Dermis microvascular lymphatic vessel endothelial cell (primary cell): ENCODE data around the gene ART5. TPM values are rescaled to one million over a fixed set of nuclear protein-coding genes. Genes with fewer than 3 reads are reported as not detected.
A peak's percentile ranks its signal among the peaks of the same experiment; 100 is the strongest.
"Not testable (repeated sequence)": the region's sequence is repeated elsewhere in the genome, so short reads cannot be mapped to it uniquely, and the experiment has no call there.

Experiments used
- DNase-seq, 2 donors: peaks; one replicate each; pipeline versions ENCODE4 v3.0.0 to v3.0.0-alpha.2; 2010; ENCODE audit warnings: low read depth in 2 of 2
- total RNA-seq: library from RNA; depleted of rRNA; stranded (reverse); fragments of >200 nt; gene quantifications from 2 replicates; pipeline ENCODE4 v1.2.1, GENCODE V29; 2014

Gene ART5
- total RNA-seq, 1 donor from 2014 or later = not detected

DNA sequence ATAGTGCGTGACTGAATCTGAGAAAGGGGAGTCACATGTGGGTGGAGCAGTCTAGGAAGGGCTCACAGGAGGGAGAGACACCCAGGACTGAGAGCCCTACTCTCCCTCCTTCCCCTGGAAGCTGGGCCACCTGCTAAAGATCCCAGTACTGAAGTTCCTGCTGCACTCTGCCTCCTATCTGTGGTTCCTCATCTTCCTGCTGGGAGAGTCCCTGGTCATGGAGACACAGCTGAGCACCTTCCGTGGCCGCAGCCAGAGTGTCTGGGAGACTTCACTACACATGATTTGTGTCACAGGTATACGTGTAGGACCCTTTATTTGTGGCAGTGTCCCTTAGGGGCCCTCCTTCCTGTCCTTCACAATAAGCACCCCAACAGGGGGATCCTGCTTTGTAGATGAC, 19.3 kb downstream of the ART5 start:
- no peak for DNase-seq

DNA sequence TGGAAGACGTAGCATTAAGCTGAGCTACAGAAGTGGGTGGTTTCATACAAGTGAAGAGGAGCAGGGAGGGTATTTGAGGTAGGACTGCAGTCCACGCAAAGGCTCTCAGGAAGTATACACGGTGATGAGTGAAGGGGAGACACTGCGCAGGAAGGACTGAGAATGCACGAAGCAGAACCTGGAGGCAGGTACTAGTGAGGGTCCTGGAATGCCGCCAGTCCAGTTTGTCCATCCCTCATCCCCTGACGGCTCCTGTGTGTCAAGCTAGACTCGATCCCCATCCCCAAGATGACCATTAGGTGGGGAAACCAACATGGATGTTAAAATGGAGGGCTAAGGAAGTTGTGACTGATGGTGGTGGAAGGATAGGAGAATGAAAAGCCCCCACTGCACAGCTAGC, 23.8 kb downstream of the ART5 start:
- DNase-seq = no peak

DNA sequence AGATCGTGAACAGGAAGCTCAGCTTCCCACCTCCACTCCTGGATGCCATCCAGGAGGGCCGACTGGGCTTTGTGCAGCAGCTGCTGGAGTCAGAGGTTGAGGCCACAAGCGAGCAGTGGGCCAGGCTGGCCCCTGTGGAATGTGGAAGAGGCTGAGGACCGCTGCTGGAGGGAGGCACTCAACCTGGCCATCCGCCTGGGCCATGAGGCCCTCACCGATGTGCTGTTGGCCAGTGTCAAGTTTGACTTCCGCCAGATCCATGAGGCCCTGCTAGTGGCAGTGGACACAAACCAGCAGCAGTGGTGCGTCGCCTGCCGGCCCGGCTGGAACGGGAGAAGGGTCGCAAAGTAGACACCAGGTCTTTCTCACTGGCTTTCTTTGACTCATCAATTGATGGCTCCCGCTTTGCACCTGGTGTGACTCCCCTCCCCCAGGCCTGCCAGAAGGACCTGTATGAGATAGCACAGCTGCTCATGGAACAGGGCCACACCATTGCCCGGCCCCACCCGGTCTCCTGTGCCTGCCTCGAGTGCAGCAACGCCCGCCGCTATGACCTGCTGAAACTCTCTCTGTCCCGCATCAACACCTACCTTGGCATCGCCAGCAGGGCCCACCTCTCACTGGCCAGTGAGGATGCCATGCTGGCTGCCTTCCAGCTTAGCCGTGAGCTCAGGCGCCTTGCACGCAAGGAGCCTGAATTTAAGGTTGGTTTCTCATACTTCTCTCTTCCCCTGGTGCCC, 24.9 kb downstream of the ART5 start:
- DNase-seq = peak in 1 of 2 donors; percentile 23

DNA sequence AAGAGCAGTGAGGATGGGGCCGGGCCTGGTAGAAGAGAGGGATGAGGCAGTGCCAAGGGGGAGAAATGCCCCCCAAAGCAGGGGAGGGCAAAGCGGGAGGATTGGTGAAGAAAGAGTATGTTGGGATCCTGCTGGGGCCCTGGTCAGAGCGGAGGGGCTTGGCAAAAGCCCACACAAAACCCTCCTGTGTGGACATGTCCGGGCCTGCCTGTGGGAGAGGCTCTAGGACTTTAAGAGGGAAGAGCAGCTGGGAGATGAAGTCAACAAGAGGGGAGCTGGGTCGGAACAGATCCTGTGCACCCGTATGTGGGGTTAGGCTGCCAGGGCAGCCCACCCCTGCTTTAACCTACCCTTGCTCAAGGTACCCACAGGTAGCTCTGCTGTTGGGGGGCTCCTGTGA, 25.8 kb downstream of the ART5 start:
- DNase-seq = no peak

DNA sequence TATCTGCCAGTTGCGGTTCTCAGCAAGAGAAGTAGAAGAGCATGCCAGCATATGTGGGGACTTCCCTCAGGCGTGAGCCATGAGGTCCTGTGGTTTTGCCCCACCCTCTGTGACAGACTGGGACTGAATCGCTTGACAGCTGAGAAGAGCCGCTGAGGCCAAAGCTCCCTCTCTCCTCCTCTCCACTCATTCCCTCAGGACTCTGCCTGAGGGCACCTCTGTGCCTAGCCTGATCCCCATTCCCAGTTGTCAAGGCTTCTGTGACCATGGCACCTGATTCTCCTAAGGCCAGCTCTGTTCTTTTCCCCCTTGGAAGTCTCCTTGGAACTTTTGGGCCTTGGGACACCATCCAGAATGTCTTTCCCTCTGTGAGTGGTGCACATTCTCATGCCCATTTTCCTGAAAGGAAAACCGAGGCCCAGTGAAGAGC, 27.0 kb downstream of the ART5 start:
- no peak for DNase-seq

DNA sequence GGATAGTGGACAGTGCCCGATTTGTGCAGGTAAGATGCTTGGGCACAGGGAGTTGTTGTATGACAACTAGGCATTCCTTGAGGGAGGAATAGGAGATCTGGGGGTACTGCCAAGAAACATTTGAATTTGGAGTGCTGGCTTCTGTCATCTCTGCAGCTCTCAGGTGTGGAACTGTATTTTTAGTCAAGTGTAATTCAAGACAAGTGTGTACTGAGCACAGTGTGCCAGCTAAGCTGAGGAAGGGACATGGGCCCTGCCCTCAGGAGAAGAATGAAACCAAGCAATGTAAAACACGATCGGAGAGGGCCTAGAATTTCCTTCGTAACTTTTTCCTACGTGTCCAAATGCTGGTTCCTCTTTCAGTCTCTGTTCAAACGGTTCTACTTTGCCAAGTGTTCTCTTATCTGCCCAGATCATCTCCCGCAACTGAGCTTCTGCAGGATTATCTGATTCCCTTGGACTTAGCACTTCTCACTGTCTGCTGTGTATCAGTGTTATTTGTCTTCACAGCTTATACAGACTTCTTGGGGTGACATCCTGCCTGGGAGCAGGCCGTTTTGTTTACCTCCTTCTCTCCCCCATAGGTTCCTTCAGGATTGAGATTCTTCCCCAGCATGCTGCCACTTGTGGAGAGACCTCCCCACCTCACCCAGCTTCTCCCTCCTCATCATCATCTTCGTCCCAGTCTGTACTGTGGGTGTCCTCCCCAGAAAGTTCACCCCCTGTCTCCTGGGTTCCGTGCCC, 27.6 kb downstream of the ART5 start:
- DNase-seq = no peak

DNA sequence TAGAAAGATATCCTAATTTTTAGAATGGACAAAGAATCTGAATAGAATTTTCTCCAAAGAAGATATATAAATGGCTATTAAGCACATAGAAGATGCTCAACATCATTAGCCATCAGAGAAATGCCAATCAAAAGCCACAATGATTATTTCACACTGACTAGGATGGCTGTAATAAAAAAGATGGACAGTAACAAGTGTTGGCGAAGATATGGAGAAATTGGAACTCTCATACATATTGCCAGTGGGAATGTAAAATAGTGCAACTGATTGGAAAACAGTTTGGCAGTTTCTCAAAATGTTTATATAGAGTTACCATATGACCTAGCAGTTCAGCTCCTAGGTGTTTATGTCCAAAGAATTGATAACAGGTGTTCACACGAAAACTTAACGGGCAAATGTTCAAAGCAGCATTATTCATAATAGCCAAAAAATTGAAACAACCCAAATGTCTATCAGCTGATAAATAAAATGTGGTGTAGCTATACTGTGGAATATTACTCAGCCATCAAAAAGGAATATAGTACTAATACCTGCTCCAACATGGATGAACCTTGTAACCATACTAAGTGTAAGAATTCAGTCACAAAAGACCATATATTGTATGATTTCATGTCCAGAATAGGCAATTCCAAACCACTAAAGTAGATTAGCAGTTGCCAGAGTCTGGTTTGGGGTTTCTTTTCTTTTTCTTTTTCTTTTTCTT, 29.7 kb downstream of the ART5 start:
- DNase-seq = no peak

DNA sequence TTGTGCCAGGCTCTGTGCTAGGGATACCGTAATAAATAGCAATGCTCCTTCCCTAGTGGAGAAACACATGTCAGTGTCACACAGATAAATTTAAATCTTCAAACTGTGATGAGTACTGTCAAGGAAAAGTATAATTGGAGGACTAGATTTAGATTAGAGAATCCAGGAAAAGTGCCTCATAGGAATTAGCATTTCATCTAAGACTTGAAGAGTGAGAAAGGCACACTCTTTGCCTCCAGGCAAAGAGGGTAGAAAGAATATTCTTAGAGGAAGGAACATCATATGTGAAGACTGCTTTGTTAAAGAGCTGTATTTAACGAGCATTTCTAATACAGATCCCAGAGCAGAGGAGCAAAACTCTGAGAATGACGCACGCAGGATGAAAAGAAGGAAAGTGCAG, 30.9 kb downstream of the ART5 start:
- DNase-seq = no peak

DNA sequence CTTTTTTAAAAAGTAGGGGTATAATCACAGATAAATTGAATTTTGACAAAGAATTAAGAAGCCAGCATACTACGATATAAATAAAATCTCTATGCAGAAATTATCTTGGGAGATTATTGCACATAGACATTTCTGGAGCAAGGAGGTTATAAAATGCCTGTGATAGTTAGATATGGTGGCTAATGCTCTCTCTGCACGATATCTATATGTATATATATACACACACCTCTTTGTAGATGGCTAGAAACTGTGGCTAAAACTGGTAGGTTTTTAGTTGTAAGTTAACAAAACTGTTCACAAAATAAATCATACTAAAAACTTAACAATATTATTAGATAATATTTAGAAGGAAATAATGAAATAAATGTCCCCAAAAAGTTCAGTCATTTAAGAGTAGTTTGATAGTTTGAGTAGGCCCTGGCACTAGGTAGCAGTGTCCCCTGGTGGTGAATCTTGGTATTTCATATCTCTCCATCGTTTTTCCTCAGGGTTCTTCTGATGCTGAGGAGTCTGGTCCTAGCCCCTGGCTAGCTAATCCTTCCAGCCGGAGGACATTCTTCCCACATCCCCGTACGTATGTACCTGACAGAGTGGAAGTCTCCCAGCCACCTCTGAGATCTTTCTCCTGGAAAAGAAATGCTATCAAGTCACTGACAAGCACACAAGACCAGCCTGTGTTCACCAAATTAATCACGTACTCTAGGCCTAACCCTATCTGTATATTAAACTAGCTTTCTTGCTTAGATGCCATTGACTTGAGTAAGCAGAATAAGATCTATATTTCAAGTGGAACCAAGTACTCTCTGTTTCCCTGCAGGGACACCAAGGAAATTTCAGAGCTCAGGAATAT, 32.2 kb downstream of the ART5 start:
- peak in 1 of 2 donors; percentile 44 for DNase-seq

DNA sequence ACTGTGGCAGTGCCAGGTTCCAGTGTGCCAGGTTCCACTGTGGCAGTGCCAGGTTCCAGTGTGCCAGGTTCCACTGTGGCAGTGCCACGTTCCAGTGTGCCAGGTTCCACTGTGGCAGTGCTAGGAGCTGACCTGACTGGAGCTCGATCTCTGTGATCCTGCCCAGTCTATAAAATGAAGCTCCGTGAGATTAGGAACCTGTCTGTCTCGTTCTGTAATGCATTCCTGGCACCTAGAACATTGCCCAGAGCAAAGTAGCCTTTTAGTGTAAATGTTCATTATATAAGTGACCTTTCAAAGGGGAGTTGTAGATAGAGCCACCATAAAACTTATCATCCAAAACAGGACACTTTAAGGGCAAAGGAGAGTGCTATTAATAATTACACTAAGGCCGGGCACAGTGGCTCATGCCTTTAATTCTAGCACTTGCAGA, 36.0 kb downstream of the ART5 start:
- no peak for DNase-seq

DNA sequence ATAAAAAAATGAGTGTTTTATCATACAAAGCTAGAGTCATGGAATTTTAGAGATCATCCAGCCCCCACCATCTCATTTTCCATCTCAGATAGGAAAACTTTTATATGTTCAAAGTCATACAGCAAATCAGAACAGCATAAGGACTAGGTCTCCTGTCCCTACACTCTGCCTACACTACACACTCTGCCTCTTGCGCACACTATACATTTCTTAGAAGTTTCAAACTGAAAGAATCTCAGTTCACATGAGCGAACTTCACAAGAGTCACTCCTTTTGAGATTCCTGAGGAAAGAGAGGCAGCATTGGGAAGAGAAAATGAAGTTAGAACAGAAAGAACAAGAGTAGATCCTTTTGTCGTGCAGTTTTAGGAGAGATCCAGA, 36.5 kb downstream of the ART5 start:
- DNase-seq = no peak

DNA sequence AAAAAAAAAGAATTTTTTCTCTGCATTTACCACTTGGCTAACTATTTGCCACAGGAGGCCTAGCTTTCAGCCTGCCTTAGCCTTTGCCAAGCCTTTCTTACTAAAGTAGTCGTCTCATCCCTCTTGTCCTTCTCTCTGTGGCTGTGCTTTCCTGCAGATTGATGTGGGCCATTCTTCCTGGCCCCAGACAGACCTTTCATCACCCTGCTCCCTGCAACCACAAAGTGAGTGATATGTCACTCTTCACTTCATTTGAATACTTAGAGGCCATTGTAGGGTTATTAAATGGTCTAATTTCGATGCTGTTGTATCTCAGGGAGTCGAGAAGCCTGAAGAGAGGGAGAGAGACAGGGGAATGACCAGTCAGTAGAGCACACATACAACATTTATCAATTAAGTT, 37.6 kb downstream of the ART5 start:
- DNase-seq = no peak

DNA sequence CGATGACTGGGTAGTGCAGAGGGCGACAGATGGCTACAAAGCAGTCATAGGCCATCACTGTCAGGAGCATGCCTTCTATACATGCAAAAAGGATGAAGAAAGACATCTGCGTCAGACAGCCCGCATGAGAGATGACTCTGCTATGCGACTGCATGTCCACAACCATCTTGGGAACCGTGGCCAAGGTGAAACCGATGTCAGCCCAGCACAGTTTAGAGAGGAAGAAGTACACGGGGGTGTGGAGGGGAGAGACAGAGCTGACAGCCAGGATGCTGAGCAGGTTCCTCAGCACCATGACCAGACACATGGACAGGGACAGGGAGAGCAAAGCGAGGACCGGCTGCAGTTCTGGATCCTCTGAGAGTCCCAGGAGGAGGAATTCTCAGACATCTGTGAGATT, 41.6 kb downstream of the ART5 start:
- DNase-seq = not testable (repeated sequence)

DNA sequence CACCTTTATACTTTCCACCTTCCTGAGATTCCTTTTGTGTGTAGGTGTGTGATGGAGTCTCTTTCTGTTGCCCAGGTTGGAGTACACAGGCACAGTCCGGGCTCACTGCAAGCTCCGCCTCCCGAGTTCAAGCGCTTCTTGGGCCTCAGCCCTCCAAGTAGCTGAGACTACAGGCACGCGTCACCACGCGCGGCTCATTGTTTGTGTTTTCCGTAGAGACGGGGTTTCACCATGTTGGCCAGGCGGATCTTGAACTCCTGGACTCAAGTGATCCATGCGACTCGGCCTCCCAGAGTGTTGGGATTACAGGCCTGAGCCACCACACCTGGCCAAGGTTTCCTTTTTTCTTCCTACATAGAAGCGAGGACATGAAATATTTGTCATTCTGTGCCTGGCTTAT, 44.0 kb downstream of the ART5 start:
- DNase-seq = not testable (repeated sequence)

DNA sequence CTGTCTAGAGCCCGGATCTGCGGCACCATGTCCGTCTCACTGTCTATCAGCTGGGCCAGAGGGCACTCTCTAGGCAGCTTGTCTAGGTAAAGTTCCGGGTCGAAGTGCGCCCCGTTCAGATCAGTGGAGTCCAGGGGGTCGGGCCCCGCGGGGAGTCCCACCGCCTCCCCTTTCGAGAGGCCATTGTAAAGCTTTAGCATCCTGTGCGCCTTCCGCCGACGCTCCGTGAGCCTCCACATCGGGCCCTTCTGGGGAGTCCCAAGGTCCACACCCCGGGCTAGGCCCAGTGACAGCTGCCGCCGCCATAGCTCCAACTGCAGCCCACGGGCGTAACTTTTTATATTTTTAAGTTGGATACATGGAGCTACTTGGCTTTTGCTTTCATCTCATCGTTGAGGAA, 50.5 kb downstream of the ART5 start:
- not testable (repeated sequence) for DNase-seq

DNA sequence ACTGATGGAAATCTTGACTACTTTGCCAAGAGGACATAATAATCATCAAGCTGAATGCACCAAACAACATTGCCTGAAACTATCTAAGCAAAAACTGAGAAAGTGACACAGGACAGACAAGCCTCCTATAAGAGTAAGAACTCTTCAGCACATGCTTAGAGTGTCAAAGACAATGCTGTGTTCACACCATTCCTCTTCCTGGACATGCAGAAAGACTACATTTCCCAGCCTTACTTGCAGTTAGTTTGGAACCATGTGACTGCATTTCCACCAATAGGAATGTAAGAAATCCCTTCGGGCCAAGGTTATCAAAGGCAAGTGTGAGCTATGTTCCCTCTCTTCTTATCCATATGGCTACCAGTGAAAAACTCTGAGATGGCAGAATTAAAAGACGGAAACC, 51.6 kb downstream of the ART5 start:
- DNase-seq = not testable (repeated sequence)

DNA sequence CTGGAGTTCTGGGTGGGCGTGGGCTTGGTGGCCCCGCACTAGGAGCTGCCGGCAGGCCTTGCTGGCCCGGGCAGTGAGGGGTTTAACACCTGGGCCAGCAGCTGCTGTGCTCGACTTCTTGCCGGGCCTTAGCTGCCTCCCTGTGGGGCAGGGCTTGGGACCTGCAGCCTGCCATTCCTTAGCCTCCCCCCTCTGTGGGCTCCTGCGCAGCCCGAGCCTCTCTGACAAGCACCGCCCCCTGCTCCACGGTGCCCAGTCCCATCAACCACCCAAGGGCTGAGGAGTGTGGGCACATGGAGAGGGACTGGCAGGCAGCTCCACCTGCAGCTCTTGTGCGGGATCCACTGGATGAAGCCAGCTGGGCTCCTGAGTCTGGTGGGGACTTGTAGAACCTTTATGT, 53.0 kb downstream of the ART5 start:
- DNase-seq = not testable (repeated sequence)
